K562 (cell line): ENCODE data around the gene PGAP2. TPM values are rescaled to one million over a fixed set of nuclear protein-coding genes. Genes with fewer than 3 reads are reported as not detected.

Experiments
- ATAC-seq: fragments of 200-7000 bp; cut with Tn5 transposase; 3 replicates; pipeline ENCODE4 v1.9.1; 2020; ENCODE audit warnings: moderate library complexity
- BruUV-seq: library from RNA; stranded (reverse); fragments of 400-500 nt; replicated peaks from 2 replicates; lab custom pipeline; 2021; lab: Mats Ljungman, UMichigan
- CTCF ChIA-PET: fragments of 300-600 bp; formaldehyde crosslinking; extraction: SDS; loops from one replicate; lab custom pipeline; 2021; ENCODE audit warnings: low intra/inter-chr PET ratio; lab: Yijun Ruan, JAX
- POLR2A ChIA-PET: fragments of 300-600, 350-650 bp; sonication (Branson Sonifier 250); formaldehyde crosslinking; extraction: SDS; loops from one replicate; lab custom pipeline; 2021; ENCODE audit warnings: antibody characterized with exemption, inconsistent platforms; lab: Yijun Ruan, JAX
- DNase-seq, 4 experiments: peaks; one replicate each; pipeline versions ENCODE4 v3.0.0 to v3.0.0-alpha.2; 2011 to 2018; ENCODE audit warnings: low spot score in 3 of 4, mixed read lengths in 3 of 4; ENCODE audit errors: extremely low read depth in 1 of 4
- FAIRE-seq: peaks from 2 replicates; lab custom pipeline; 2011; peaks lifted over from hg19 to GRCh38; lab: Jason Lieb, UNC
- H2AFZ ChIP-seq: 2 replicates; pipeline ENCODE4 v1.6.0; 2011; ENCODE audit warnings: low read depth, low read length, control low read depth, inconsistent platforms
- H3K27ac ChIP-seq: fragments of 200-600 bp; 3 replicates; pipeline ENCODE4 v1.8.0; 2011; ENCODE audit warnings: low read depth, mild to moderate bottlenecking, control low read depth, inconsistent platforms, low read length, moderate library complexity, mixed read lengths; ENCODE audit errors: extremely low read depth
- H3K27me3 ChIP-seq, 2 experiments: fragments of 300-600 bp in 1 of 2; 2 replicates in 1 of 2; 3 replicates in 1 of 2; pipeline versions ENCODE4 v1.6.0 to v1.8.0; 2011; ENCODE audit warnings: inconsistent platforms in 2 of 2, low read length in 2 of 2, mild to moderate bottlenecking in 1 of 2, mixed read lengths in 1 of 2, moderate library complexity in 1 of 2; ENCODE audit not compliant: control insufficient read depth in 2 of 2, insufficient read depth in 2 of 2
- H3K36me3 ChIP-seq: fragments of 300-600 bp; 3 replicates; pipeline ENCODE4 v1.8.0; 2011; ENCODE audit warnings: mild to moderate bottlenecking, low read length, inconsistent platforms; ENCODE audit not compliant: control insufficient read depth, insufficient read depth
- H3K4me1 ChIP-seq, 2 experiments: fragments of 200-600 bp in 1 of 2; replicated peaks in 1 of 2; 2 replicates in 1 of 2; 3 replicates in 1 of 2; pipeline versions ENCODE4 v1.5.1 to v1.8.0; 2011; ENCODE audit warnings: inconsistent platforms in 2 of 2, low read length in 2 of 2, mild to moderate bottlenecking in 1 of 2, mixed read lengths in 1 of 2, moderate library complexity in 1 of 2; ENCODE audit not compliant: control insufficient read depth in 2 of 2, insufficient read depth in 2 of 2
- H3K4me2 ChIP-seq: 2 replicates; pipeline ENCODE4 v1.6.1; 2011; ENCODE audit warnings: low read length, control low read depth, inconsistent platforms, mixed read lengths; ENCODE audit not compliant: insufficient read depth
- H3K4me3 ChIP-seq: fragments of 200-600 bp; sonication (generic), shearing (Covaris generic); 2 replicates; pipeline ENCODE4 v1.5.1; 2016; ENCODE audit warnings: control low read depth, inconsistent platforms
- H3K79me2 ChIP-seq: fragments of 200-600 bp; 3 replicates; pipeline ENCODE4 v1.8.0; 2011; ENCODE audit warnings: low read length, inconsistent platforms; ENCODE audit not compliant: control insufficient read depth, insufficient read depth
- H3K9ac ChIP-seq, 2 experiments: 2 replicates each; pipeline versions ENCODE4 v1.6.0 to v1.6.1; 2011; ENCODE audit warnings: low read depth in 2 of 2, low read length in 2 of 2, control low read depth in 1 of 2, inconsistent platforms in 1 of 2, mild to moderate bottlenecking in 1 of 2, mixed read lengths in 1 of 2; ENCODE audit not compliant: insufficient read depth in 1 of 2
- H3K9me1 ChIP-seq: one replicate; pipeline ENCODE4 v1.6.0; 2011; ENCODE audit warnings: inconsistent platforms, mild to moderate bottlenecking, low read length, moderate library complexity; ENCODE audit not compliant: control insufficient read depth, insufficient read depth
- H3K9me3 ChIP-seq: replicated peaks from 2 replicates; pipeline ENCODE4 v1.5.1; 2011; ENCODE audit warnings: low read depth, low read length, inconsistent platforms; ENCODE audit not compliant: control insufficient read depth, insufficient read depth
- H4K20me1 ChIP-seq: replicated peaks from 2 replicates; pipeline ENCODE4 v1.6.1; 2011; ENCODE audit warnings: low read length, inconsistent platforms, mixed read lengths; ENCODE audit not compliant: control insufficient read depth, insufficient read depth
- ATF4 ChIP-seq: fragments of 450-650 bp; formaldehyde crosslinking; IDR thresholded peaks from 2 replicates; pipeline ENCODE4 v1.4.0; 2022; ENCODE audit warnings: mild to moderate bottlenecking, moderate library complexity
- C11orf30 ChIP-seq: fragments of 450-650 bp; IDR thresholded peaks from 2 replicates; pipeline ENCODE4 v1.6.1; 2016; ENCODE audit warnings: low read depth, mild to moderate bottlenecking
- CCAR2 ChIP-seq: fragments of 200-400 bp; formaldehyde crosslinking; IDR thresholded peaks from 2 replicates; pipeline ENCODE4 v1.6.1; 2017; ENCODE audit warnings: mild to moderate bottlenecking, low read depth, low read length
- KDM5B ChIP-seq: fragments of 200-600 bp; sonication (generic); IDR thresholded peaks from 2 replicates; pipeline ENCODE4 v1.6.1; 2012; ENCODE audit warnings: low read depth, mild to moderate bottlenecking, moderate library complexity, low read length, control low read depth, inconsistent platforms; ENCODE audit not compliant: insufficient replicate concordance
- MBD2 ChIP-seq: sonication (generic); IDR thresholded peaks from 2 replicates; pipeline ENCODE4 v1.6.1; 2016; ENCODE audit warnings: low read depth, borderline replicate concordance
- MGA ChIP-seq: fragments of 450-650 bp; IDR thresholded peaks from 2 replicates; pipeline ENCODE4 v1.6.1; 2016; ENCODE audit warnings: mild to moderate bottlenecking, moderate library complexity
- PPARD ChIP-seq: fragments of 250-450 bp; sonication (Bioruptor Pico); IDR thresholded peaks from 2 replicates; pipeline ENCODE4 v1.8.0; 2022; ENCODE audit warnings: inconsistent platforms, mild to moderate bottlenecking, moderate library complexity
- SRF ChIP-seq, 2 experiments: fragments of 250-450, 450-650 bp in 1 of 2; sonication (Bioruptor Pico) in 1 of 2; sonication (generic) in 1 of 2; formaldehyde crosslinking; IDR thresholded peaks; 2 replicates each; pipeline versions ENCODE4 v1.5.0 to v1.5.1; 2020 to 2022; ENCODE audit warnings: mild to moderate bottlenecking in 1 of 2, missing genetic modification reagents in 1 of 2
- TARDBP ChIP-seq: fragments of 450-650 bp; IDR thresholded peaks from 2 replicates; pipeline ENCODE4 v1.6.1; 2016
- ZFP30 ChIP-seq: fragments of 250-450 bp; sonication (Bioruptor Pico); IDR thresholded peaks from 2 replicates; pipeline ENCODE4 v1.8.0; 2022; ENCODE audit warnings: moderate library complexity, mild to moderate bottlenecking, inconsistent platforms, borderline replicate concordance
- ZNF75A ChIP-seq: fragments of 450-650 bp; formaldehyde crosslinking; IDR thresholded peaks from 2 replicates; pipeline ENCODE4 v1.4.0; 2020; ENCODE audit warnings: mild to moderate bottlenecking
- WGBS: fragments of 100-300 bp; shearing (Covaris generic); methylation state at CpG from one replicate; pipeline ENCODE4 v1.1.6; 2016; ENCODE audit warnings: low coverage, mixed read lengths; ENCODE audit not compliant: insufficient coverage; ENCODE audit errors: missing lambda C conversion rate; 5-methylcytosine and 5-hydroxymethylcytosine counted together
- in situ Hi-C: fragments of 300-500 bp; cut with MboI; formaldehyde crosslinking; loops from 4 replicates; pipeline ENCODE4 v1.15.0; 2018; ENCODE audit warnings: inconsistent platforms, mixed read lengths
- intact Hi-C: fragments of 100-400 bp; cut with micrococcal nuclease; formaldehyde crosslinking; loops from 2 replicates; pipeline ENCODE4 v1.14.2; 2022
- polyA plus RNA-seq, 8 experiments: library from polyadenylated mRNA; depleted of rRNA in 4 of 8; stranded (reverse) in 5 of 8; unstranded in 3 of 8; fragments of >200 nt; fragmentation: Nextera tagmentation in 2 of 8; fragmentation: Illumina TruSeq in 1 of 8; extraction: Ambion mirVana in 2 of 8; extraction: Trizol in 1 of 8; gene quantifications; 2 replicates each; pipeline versions ENCODE4 v1.2.1 to v1.2.3, GENCODE V29; 2011 to 2014; ENCODE audit warnings: inconsistent platforms in 1 of 8, missing spikeins in 1 of 8
- total RNA-seq, 7 experiments: library from RNA; depleted of rRNA in 6 of 7; stranded (reverse); fragments of >200 nt in 6 of 7; fragmentation: Illumina TruSeq in 2 of 7; extraction: Trizol in 2 of 7; gene quantifications; 2 replicates each; pipeline versions ENCODE4 v1.2.1 to v1.2.3, GENCODE V29; 2011 to 2021; ENCODE audit warnings: low replicate concordance in 1 of 7

Gene PGAP2
- total and polyA plus RNA-seq, 9 of the 15 experiments (the other 6 are each of a cell fraction or from before 2014, with no cell fraction given) = 17.9 to 47.2 (median 33.7) TPM

- CTCF ChIA-PET = no interaction called here
- TF ChIP-seq ZFP30 (no peak), KDM5B (no peak), SRF (CRISPR knock-in tag; IDR thresholded peaks at IDR 0.05) (no peak), MBD2 (no peak), PPARD (CRISPR knock-in tag) (no peak), MGA (no peak), CCAR2 (no peak), ATF4 (CRISPR knock-in tag) (no peak), ZNF75A (CRISPR knock-in tag) (no peak), TARDBP (no peak), C11orf30 (no peak)
Observed at GRCh38 chr11:3830730-3831129, 22.4 kb downstream of the PGAP2 start.

More at GRCh38 chr11:3830730-3831129, 22.4 kb downstream of the PGAP2 start:
- DNase-seq (no peak), ATAC-seq (no peak), FAIRE-seq (no peak)
- Histone ChIP-seq H3K36me3 (peaks cover 90% of the 10 kb centered on the region), H3K4me3 (no peak overlapping the region), H3K9ac (peak overlapping the region in 1 of 2 experiments; percentile 31; a peak in 1 of 4 replicates), H3K4me2 (0 out of 2 replicates have a peak overlapping the region, but pooled peaks have one; percentile 82), H3K9me1 (no peaks in the 10 kb centered on the region), H3K4me1 (peaks cover 47 to 60% of the 10 kb centered on the region in 2 experiments), H3K27ac (peak overlapping the region; percentile 94), H2AFZ (no peak overlapping the region), H4K20me1 (no peaks in the 10 kb centered on the region), H3K27me3 (no peaks in the 10 kb centered on the region), H3K9me3 (no peaks in the 10 kb centered on the region), H3K79me2 (peaks cover 90% of the 10 kb centered on the region)
- POLR2A ChIA-PET = interaction anchor here (0.6 to 1.7 kb wide), 4 partner anchors 10 to 692 kb away, joined by 3 to 9 read pairs (median 3); partner anchors contain the start of gene RHOG
- in situ Hi-C loops (no loop called here), intact Hi-C loops (no loop called here)
- 92% methylated on average over 1 of the region's 1 CpG for WGBS
- BruUV-seq = no TSS peak
